Putamen (tissue), 1 donor: ENCODE data around the gene DNAAF8.

ENCODE experiments used
- DNase-seq: peaks from one replicate; pipeline ENCODE4 v3.0.0-alpha.2; 2016; ENCODE audit warnings: low spot score

Gene DNAAF8

GRCh38 chr16:4695473-4696171 is 38.7 kb upstream of the DNAAF8 start:
- DNase-seq = no peak

GRCh38 chr16:4696172-4696904 is 38.0 kb upstream of the DNAAF8 start:
- DNase-seq = no peak

GRCh38 chr16:4696905-4697847 is 37.2 kb upstream of the DNAAF8 start:
- no peak for DNase-seq

- no peak for DNase-seq
These were observed 36.5 kb upstream of the DNAAF8 start for GRCh38 chr16:4697848-4698291.

- no peak for DNase-seq
These were observed 35.9 kb upstream of the DNAAF8 start for GRCh38 chr16:4698321-4699045.

- DNase-seq = no peak
These were observed 35.2 kb upstream of the DNAAF8 start for GRCh38 chr16:4699046-4699556.

GRCh38 chr16:4700380-4700996 is 33.8 kb upstream of the DNAAF8 start:
- DNase-seq = no peak

- no peak for DNase-seq
These were observed 33.2 kb upstream of the DNAAF8 start for GRCh38 chr16:4700997-4701743.

- DNase-seq = no peak
These were observed 32.4 kb upstream of the DNAAF8 start for GRCh38 chr16:4701791-4702465.

GRCh38 chr16:4702466-4702808 is 31.9 kb upstream of the DNAAF8 start:
- no peak for DNase-seq

- DNase-seq = no peak
These were observed 30.4 kb upstream of the DNAAF8 start for GRCh38 chr16:4703906-4704305.

GRCh38 chr16:4704491-4704890 is 29.8 kb upstream of the DNAAF8 start:
- no peak for DNase-seq

- no peak for DNase-seq
These were observed 29.4 kb upstream of the DNAAF8 start for GRCh38 chr16:4704913-4705312.

- no peak for DNase-seq
These were observed 27.5 kb upstream of the DNAAF8 start for GRCh38 chr16:4706871-4707270.

GRCh38 chr16:4709481-4709880 is 24.9 kb upstream of the DNAAF8 start:
- DNase-seq = no peak

GRCh38 chr16:4713663-4714501 is 20.5 kb upstream of the DNAAF8 start:
- DNase-seq = no peak

- DNase-seq = no peak
These were observed 19.3 kb upstream of the DNAAF8 start for GRCh38 chr16:4714996-4715395.

- DNase-seq = no peak
These were observed 15.9 kb upstream of the DNAAF8 start for GRCh38 chr16:4718466-4718865.
